ENCODE data around the gene DYNLT4.

DNA sequence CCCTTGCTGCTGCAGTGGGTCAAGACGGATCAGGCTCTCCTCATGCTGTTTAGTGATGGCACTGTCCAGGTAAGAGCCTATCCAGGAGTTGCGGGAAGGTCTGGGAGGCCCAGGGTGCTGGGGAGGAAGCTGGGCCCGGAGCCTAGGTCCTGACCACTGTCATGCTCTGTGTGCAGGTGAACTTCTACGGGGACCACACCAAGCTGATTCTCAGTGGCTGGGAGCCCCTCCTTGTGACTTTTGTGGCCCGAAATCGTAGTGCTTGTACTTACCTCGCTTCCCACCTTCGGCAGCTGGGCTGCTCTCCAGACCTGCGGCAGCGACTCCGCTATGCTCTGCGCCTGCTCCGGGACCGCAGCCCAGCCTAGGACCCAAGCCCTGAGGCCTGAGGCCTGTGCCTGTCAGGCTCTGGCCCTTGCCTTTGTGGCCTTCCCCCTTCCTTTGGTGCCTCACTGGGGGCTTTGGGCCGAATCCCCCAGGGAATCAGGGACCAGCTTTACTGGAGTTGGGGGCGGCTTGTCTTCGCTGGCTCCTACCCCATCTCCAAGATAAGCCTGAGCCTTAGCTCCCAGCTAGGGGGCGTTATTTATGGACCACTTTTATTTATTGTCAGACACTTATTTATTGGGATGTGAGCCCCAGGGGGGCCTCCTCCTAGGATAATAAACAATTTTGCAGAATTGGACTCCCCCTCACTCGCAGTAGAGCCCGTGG, 1.7 kb downstream of the DYNLT4 start:
- TF ChIP-seq, protein P1, sequence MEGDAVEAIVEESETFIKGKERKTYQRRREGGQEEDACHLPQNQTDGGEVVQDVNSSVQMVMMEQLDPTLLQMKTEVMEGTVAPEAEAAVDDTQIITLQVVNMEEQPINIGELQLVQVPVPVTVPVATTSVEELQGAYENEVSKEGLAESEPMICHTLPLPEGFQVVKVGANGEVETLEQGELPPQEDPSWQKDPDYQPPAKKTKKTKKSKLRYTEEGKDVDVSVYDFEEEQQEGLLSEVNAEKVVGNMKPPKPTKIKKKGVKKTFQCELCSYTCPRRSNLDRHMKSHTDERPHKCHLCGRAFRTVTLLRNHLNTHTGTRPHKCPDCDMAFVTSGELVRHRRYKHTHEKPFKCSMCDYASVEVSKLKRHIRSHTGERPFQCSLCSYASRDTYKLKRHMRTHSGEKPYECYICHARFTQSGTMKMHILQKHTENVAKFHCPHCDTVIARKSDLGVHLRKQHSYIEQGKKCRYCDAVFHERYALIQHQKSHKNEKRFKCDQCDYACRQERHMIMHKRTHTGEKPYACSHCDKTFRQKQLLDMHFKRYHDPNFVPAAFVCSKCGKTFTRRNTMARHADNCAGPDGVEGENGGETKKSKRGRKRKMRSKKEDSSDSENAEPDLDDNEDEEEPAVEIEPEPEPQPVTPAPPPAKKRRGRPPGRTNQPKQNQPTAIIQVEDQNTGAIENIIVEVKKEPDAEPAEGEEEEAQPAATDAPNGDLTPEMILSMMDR (IDR thresholded peaks at IDR 0.05), result no peak
- TF ChIP-seq POLR2A (IDR thresholded peaks at IDR 0.05), result no peak

All from thyroid gland (tissue), 4 donors.